HG03095 (cell line): ENCODE data around the gene MEX3C.
A peak's percentile ranks its signal among the peaks of the same experiment; 100 is the strongest.

Experiments
- ATAC-seq: cut with Tn5 transposase; IDR thresholded peaks from one replicate; pipeline ENCODE4 v1.9.1; 2021; ENCODE audit warnings: moderate library complexity; ENCODE audit not compliant: unreplicated experiment

MEX3C gene

DNA sequence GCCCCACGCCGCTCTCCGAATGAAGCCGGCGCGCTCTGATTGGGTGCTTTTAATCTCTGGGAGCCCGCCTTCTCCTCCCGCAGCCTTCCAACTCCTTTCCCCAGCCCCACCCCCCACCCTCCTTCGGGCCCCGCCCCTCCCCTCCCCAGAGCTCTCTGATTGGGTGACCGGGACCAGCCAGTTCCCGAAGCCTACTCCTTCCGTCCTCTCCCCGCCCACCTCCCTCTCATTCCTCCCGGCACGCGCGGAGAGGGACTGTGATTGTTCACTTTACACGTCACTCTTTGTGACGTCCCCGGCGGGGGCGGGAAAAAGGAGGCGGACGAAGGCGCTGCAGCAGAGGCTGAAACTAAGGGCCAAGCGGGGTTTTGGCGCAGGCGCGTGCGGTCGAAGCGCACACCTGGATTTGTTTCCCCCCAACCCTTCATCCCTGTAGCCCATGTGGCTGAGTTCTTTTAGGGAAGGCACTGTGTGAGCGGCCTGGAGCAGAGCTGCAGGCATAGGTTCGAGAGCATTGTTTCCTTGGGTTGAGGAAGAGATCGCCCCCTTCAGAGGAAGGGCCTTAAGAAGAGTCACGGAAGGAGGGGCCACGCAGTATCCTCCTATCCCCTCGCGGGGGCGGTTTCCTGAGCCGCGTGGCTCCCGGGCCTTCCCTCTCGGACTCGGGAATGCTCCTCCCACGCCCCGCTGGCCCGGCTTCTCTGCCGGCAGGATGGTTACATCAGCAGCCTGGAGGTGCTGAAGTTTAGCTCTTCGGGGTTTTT lies at the start of gene MEX3C:
Gene MEX3C, minus strand, starts transcription at position 21 of the 764 bp plus-strand sequence. CDS start 361 bp downstream, outside the sequence.
- ATAC-seq: peak; percentile 79

DNA sequence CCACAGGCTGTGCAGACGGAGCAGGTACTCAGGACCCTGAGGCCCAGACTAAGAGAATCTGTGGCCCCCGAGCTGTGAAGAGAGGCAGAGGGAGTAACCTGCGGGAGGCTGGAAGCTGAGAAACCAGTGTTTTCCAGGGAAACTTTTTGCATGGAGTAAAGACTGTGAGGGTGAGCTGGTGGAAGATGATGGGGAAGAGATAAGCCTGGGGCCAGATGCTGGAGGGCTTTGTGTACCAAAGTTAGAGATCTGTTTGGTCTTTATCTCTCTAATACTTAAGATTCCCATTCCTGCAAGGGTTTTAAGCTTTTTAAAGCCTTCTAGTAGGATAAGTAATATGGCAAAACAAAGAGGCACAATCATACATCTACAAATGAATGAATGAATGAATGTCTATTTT lies 43.7 kb upstream of the MEX3C start:
- no peak for ATAC-seq

DNA sequence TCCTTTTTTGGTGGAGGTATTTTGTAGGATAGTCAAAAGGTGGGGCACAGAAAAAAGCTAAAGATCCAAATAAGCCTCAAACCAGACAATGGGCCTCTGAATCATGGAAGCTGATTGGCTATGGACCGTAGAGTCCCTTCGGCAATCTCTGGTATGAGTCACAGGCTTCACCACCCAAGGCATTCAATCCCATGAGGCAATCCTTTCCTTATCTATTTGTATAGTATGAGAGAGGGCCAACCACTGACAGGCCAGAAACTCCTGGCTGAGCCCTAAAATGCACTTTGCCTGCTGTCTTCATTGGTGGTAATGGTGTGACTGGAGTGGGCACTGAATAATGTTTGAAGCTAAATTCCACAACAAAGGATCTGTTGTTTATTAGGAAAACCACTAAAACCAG lies 38.7 kb upstream of the MEX3C start:
- ATAC-seq: no peak

DNA sequence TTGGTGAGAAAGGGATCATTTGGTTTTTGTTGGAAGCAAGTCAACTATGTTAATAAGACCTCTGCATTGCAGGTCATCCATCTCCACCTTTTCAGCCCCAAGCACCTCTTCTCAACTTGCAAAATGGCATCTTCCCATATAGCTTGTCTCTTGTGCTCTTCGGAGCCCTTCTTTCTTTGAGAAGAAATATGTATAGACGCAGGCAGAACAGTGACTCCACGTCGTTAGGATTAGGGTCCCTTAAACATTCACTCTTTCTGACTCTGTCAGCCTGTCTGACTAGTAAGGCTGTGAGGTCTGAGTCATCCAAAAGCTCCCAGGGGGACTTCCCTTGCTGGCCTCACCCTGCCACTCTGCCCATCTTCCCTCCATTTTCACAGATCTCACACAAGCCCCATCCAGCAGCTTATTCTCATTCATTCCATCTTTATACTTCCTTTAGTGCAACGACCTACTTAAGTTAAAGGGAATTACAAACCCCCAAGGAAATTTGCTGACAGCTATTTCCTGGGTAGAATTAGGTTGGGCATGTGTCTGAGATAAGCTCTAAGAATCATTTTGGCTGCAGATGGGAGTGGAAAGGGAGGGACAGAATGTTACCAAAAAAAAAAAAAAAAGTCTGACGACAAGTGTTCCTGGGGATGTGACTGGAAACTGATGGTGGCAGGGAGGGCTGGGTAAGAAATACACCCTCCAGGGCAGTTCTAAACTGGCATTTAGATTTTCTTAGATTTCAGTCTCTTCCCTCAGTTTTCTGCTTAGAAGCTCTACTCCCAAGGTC lies 37.7 kb upstream of the MEX3C start:
- peak; percentile 75 for ATAC-seq

DNA sequence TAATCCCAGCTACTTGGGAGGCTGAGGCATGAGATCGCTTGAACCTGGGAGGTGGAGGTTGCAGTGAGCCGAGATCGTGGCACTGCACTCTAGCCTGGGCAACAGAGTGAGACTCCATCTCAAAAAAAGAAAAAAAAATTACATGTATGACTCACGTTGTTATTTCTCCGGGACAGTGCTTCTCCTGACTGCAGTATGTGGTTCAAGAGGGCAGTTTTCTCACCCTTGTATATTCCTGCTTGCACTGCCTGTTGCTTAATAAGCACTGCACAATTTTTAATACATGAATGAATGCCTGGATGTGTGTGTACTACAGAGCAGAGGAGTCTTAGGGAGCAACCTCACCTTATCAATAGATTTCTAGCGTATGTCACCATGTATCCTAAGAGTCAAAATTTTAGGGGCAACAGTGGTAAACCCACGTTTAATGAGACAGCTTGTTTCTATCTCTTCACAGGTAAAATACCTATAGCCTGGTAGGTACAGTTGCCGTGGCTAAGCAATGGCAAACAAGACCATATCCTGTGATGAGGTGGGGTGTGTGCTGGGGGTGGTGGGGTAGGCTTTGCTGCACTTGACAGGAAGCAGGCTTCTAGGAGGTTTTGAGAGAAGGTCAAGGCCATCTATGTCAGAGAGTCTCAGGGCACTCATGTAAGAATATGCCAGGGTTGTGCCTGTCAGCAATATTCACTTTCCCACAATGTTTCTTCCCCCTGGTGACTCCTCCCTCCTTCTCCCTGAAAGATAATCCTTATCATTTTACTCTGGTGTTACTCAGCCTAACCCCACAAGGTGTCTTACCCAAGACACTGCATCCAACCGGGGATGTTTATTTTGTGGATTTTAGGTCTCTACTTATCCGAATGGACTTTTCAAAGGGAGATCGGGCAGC lies 36.9 kb upstream of the MEX3C start:
- ATAC-seq: no peak

DNA sequence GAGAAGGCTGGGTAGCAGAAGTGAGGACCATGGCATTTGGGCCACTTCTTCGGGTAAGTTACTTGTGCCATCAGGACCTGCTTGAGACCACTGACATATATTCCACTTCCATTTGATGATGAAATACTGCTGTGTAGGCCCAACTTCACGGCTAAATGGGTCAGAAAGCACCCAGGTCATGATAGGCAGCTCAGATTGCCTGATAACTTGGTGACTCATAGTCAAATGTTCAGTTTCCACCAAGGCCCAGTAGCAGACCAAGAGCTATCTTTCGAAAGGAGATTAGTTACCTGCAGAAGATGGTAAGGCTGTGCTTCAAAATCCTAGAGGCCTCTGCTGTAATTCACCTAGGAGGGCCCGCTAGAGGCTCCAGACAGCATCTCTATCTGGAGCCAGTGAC lies 31.8 kb upstream of the MEX3C start:
- ATAC-seq: no peak

DNA sequence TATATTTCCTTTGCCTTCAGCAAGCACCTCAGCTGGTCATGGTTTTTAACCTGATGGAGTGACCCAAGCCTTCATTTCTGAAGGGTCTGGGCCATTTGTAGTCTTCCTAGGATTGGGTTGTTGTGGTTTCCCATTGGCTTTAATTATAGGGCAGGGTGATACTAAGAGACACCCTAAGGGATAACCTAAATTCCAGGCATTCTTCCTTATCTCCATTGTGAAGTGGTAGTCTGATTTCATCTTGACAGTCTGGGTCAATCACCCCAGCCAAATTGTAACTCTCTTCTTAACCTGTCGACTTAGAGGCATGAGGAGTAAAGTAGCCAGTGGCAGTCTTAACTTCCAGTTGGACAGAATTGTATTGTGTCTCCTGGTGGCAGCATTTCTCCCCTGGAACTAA lies 30.2 kb upstream of the MEX3C start:
- ATAC-seq: no peak

DNA sequence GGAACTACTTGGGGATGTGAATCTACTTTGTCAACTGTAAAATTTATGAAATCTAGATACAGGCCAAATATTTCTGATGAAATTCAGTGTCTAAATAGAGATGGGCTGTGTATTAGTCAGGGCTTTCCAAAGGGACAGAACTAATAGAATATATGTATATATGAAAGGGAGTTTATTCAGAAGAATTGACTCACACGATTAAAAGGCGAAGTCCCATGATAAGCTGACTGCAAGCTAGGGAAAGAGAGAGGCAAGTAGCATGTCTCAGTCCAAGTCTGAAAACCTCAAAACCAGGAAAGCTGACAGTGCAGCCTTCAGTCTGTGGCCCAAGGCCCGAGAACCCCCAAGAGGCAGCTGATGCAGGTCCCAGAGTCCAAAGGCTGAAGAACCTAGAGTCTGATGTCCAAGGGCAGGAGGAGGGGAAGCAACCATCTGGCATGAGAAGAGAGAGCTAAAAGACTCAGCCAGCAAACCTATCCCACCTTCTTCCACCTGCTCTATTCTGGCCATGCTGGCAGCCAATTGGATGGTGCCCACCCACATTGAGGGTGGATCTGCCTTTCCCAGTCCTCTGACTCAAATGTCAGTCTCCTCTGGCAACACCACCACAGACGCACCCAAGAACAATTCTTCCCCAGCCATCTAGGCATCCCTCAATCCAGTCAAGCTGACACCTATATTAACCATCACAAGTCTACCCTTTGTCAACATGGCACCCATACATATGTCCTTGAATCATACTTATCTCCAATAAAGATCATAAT lies 29.3 kb upstream of the MEX3C start:
- ATAC-seq: no peak

DNA sequence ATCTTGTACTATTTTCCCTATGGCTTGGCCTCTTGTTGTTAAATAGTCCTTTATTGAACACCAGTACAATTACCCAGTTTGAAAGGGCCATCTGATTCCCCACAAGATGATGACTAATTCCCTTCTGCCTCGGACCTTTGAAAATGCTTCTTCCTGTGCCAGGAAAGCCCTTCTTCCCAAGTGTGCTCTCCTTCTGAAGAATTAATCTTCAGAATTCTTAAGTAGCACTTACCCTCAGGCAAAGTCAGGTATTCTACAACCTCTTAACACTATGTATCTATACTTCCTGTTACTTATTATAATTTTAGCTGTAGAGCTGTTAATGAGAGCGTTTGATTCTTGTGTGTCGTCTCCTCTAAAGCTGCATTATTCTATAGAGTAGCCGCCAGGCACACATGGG lies 28.6 kb upstream of the MEX3C start:
- no peak for ATAC-seq

DNA sequence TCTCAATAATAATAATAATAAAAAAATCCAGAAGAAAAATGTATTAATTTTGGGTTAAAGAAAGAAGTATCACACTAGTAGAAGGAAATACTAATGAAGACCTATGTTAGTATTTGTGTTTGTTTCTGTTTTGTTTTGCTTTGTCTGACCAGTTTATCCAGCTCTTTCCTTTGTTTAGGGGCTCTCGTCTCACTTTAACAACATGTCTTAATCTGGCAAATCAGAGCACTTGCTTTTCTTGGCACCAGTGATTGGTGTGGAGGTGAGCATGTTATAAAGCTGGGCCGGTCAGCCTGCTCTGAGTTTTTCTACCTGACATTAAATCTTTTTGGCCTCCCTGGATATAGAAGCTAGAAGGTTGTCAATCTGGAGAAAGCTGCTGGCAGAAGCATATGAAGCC lies 15.1 kb upstream of the MEX3C start:
- ATAC-seq: no peak

DNA sequence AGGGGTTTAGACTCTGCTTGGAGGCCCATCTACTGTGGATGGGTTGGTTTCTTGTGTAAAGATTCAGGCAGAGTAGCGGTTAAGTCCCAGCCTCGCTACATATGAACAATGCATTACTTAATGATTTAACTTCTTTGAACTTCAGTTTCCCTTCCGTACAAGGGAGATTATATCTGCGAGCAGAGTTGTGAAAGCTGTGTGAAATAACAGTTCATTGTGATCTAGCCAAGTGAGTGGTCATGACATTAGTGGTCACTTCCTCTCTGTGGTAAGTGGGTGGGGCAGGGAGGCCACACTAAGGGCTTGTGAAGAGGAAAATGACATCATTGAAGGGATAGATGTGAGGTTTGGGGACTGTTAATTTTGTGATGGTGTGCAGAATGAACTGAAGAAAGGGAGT lies 14.1 kb upstream of the MEX3C start:
- peak; percentile 96 for ATAC-seq

DNA sequence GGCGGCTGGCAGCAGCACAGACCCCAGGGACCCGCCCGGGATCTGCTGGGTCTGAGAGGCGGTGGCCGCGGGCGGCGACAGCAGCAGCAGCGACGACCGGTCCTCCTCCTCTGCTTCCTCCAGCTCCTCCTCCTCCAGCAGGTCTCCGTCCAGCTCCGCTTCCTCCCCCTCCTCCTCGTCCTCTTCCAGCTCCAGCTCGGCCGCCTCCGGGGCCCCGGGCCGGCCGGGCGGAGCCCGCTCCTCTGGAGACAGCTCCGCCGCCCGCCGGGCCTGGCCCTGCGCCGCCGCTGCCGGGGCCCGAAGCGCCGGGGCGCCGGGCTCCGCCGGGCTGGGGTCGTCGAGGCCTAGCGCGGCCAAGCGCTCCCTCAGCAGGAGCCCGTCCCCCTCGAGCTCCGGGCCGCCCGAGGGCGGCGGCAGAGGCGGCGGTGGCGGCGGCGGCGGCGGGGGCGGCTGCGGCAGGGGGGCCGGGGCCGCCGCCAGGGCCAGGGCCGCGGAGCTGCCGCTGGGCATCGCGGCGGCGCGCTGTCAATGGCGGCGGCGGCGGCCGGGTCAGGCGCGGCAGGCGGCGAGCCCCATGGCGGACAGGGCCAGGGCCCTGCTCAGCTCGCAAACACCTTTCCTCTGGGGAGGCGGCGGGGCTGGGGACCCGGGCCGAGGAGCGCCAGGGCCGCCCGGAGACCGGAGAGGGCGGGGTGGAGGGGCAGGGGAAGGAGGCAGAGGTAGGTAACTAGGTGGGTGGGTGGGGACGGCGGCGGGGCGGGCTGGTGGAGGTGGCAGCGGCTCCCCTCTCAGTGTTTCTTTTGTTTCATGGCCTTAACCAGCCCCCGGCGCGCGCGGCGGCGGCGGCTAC lies 445 bp downstream of the MEX3C start:
- ATAC-seq: peak; percentile 3

DNA sequence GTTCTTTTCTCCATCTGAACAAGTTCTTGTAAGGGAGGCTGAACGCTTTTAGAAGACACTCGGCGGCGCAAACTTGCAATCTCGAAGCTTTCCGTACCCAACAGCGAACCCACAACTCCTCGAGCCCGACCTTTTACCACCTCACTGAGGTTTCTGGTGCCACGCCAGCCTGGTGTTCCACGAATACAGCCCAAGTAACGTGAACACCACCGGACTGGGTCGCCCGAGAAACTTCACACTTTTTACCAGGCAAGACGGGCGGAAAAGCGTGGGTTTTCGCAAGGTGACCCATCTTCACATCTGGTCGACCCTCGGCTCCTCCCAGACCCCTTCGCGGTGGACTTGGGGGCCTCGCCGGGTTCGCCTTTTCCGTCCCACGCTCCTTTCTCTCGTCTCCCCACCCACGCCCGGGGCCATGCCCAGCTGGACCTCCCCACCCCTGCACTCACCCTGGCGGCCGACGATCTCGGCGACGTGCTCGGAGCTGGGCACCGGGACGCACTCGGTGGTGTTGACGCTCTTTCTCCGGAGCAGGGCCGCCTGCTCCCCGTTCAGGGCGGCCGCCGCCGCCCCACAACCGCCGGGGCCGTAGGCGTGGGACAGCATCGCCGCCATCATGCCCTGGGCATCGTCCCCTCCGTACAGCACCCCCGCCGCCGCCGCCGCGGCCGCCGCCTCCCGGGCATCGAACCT lies 1.2 kb downstream of the MEX3C start:
- peak; percentile 1 for ATAC-seq

DNA sequence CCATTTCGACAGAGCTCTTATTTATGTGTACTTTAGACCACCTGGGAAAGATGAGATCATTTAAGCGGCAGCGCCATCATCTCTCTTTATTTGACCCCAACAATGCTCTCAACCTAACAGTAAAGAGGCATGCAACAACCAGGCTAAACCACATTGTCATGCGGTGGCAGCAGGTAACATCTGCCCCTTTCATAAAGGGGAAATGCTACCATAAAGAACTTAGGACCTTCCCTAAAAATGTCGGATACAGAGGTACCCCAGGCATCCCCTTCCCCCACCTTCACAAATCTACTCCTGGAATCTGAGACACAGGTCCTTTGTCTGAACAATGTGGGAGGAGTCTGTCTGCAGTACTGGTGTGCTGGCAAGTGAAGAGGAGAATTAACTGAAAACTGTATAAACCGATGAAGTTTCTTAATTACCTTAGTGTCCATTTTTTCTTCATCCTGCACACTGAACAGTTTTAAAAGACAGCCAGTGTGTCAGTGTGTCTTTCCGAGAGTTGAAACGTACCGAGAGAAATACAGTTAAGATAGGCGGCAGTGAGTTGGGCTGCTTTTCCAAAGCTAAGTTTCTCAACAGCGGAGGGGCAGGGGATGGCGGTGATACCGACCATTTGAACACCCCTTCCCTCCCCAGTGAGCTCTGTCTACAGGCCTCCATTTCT lies 1.9 kb downstream of the MEX3C start:
- ATAC-seq: no peak

DNA sequence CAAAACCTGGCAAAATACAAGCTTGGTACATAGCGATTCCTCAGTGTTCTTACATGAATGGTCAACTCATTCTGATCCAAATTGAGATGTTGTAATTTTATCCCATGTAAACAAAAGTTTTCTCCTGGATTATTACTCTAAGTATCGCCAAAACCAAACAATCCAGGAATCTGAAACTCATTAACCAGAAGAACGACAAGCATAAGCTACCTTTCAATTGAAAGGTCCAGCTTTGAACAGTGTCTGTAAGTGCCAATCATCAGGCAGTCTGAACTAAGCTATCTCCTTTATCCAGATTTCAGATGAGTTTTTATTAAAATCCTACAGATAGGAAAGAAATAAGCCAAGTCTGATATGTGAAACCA lies 2.4 kb downstream of the MEX3C start:
- ATAC-seq: no peak

DNA sequence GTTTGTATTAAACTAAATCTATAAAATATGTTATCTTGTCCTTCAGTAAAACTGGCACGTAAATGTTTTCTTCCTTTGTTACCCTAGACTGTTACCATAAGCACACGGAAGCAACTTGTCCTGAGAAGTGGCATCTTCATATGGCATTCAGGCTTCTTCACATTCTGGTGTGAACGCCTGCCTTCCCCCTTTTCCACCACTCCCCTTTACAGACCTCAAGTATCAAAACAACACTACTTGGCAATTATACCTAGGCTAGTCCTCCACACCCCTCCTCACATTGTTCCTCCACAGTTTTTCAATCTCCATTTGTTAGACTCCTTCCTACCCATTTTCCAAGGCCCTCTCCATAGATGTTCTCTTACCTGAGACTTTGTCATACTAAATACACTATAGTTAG lies 2.9 kb downstream of the MEX3C start:
- no peak for ATAC-seq

DNA sequence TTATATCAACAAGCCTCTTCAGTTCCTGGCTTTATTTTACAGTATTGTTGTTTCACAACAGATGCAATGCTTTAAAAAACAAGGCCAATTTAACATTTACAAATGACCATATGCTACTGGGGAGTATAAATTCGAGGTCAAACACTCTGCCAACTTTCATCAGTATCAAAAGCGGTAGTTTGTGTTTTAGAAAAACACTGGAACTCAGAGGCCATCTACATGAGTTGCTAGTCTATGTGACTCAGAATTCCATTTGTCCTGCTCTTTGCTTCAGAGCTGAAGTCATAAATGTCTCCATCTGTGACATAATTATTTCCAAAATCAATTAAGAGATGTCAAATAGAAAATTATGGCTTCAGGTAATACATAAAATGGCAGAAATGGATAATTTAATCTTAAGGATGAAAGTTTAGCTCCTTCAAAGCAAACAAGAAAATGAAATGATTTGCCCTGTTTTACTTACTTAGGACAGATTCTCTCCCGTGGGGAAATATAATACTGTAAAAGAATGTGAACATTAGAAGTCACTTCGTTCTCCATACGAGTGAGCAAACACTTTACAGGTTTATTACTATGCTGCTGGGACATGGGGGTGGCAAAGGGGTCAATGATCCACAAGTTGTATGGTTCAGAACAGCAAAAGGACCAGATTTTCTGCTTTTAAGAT lies 3.7 kb downstream of the MEX3C start:
- no peak for ATAC-seq

DNA sequence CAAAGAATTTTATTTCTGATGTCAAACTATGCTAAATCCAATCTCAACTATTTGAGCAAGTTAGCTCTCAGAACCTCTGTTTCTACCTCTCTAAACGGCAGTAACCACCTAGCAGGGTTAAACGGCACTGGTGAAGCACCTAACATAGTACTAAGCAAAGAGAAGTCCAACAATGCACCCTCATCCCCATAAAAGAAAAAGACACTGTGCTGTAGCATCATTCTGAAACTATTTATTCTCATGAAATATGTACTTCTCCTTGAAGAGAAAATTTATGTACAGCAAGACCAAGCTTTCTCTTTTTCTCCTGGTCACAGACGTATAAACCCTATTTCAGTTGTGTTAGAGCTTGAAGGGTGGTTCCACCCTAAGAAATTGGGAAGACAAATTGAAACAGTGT lies 4.8 kb downstream of the MEX3C start:
- no peak for ATAC-seq
